T-cell (primary cell): Measurements from ENCODE around the gene MUC13. TPM values are rescaled to one million over a fixed set of nuclear protein-coding genes. Genes with fewer than 3 reads are reported as not detected.

Experiments used
- ATAC-seq, 4 experiments: fragments of 200-7000 bp in 3 of 4; fragments of 150-1000 bp in 1 of 4; cut with Tn5 transposase; replicated peaks in 1 of 4; 1 replicate in 3 of 4; 2 replicates in 1 of 4; pipeline ENCODE4 v1.10.0; 2021; ENCODE audit warnings: moderate library complexity in 3 of 4, mild to moderate bottlenecking in 2 of 4, moderate number of reproducible peaks in 1 of 4
- CTCF ChIA-PET, 2 donors: fragments of 300-600 bp; sonication (Branson Sonifier 250); formaldehyde crosslinking; loops; one replicate each; lab custom pipeline; 2022; ENCODE audit warnings: antibody characterized with exemption in 2 of 2; lab: Charles Lee
- POLR2A ChIA-PET, 2 donors: fragments of 300-600 bp; sonication (Branson Sonifier 250); formaldehyde crosslinking; loops; one replicate each; lab custom pipeline; 2022; ENCODE audit warnings: antibody characterized with exemption in 2 of 2; lab: Charles Lee
- DNase-seq, 35 experiments: peaks; one replicate each; pipeline versions ENCODE4 v3.0.0 to v3.0.0-alpha.2; 2013 to 2023
- H3K27ac ChIP-seq: one replicate; pipeline ENCODE4 v1.5.1; 2013; ENCODE audit warnings: low read length
- H3K27me3 ChIP-seq, 2 experiments: replicated peaks in 1 of 2; 1 replicate in 1 of 2; 2 replicates in 1 of 2; pipeline versions ENCODE4 v1.6.1 to v1.7.0; 2013; ENCODE audit warnings: low read length in 1 of 2, mixed read lengths in 1 of 2; ENCODE audit not compliant: control insufficient read depth in 2 of 2, insufficient read depth in 2 of 2; ENCODE audit errors: extremely low read depth in 1 of 2
- H3K36me3 ChIP-seq, 2 donors: 1 replicate in 1 of 2; 2 replicates in 1 of 2; pipeline versions ENCODE4 v1.6.1 to v1.7.0; 2013; ENCODE audit warnings: low read length in 1 of 2; ENCODE audit not compliant: control insufficient read depth in 2 of 2, insufficient read depth in 1 of 2; ENCODE audit errors: extremely low read depth in 1 of 2
- H3K4me1 ChIP-seq, 2 experiments: 1 replicate in 1 of 2; 2 replicates in 1 of 2; pipeline versions ENCODE4 v1.6.1 to v1.7.0; 2013; ENCODE audit warnings: low read length in 2 of 2, mixed read lengths in 1 of 2; ENCODE audit not compliant: insufficient read depth in 2 of 2, control insufficient read depth in 1 of 2; ENCODE audit errors: extremely low read depth in 1 of 2
- H3K4me3 ChIP-seq, 2 donors: 1 replicate in 1 of 2; 2 replicates in 1 of 2; pipeline versions ENCODE4 v1.5.1 to v1.7.0; 2013; ENCODE audit warnings: mild to moderate bottlenecking in 2 of 2, low read length in 1 of 2, moderate library complexity in 1 of 2; ENCODE audit not compliant: control insufficient read depth in 1 of 2; ENCODE audit errors: extremely low read depth in 1 of 2
- H3K9me3 ChIP-seq: 2 replicates; pipeline ENCODE4 v1.7.0; 2013
- H3K27ac Mint-ChIP-seq, 2 donors: one replicate each; pipeline ENCODE4 v1.8.0; 2020 to 2021; ENCODE audit warnings: mild to moderate bottlenecking in 2 of 2, mixed read lengths in 2 of 2
- H3K27me3 Mint-ChIP-seq, 2 donors: one replicate each; pipeline ENCODE4 v1.8.0; 2021 to 2022; ENCODE audit warnings: mixed read lengths in 2 of 2
- H3K36me3 Mint-ChIP-seq: one replicate; pipeline ENCODE4 v1.8.0; 2021; ENCODE audit warnings: mixed read lengths
- H3K4me1 Mint-ChIP-seq, 3 donors: one replicate each; pipeline ENCODE4 v1.8.0; 2020 to 2022; ENCODE audit warnings: mixed read lengths in 3 of 3, mild to moderate bottlenecking in 1 of 3
- H3K4me3 Mint-ChIP-seq, 3 donors: one replicate each; pipeline ENCODE4 v1.8.0; 2020 to 2022; ENCODE audit warnings: mild to moderate bottlenecking in 3 of 3, mixed read lengths in 3 of 3, moderate library complexity in 3 of 3
- H3K9me3 Mint-ChIP-seq, 3 donors: one replicate each; pipeline ENCODE4 v1.8.0; 2020 to 2022; ENCODE audit warnings: mixed read lengths in 3 of 3
- WGBS: methylation state at CpG from one replicate; pipeline ENCODE4 v1.1.5; 2013; ENCODE audit warnings: missing lambda C conversion rate; ENCODE audit not compliant: insufficient coverage; 5-methylcytosine and 5-hydroxymethylcytosine counted together
- total RNA-seq, 35 experiments: library from RNA in 6 of 35; stranded (reverse) in 6 of 35; fragments of 120-200 nt in 1 of 35; gene quantifications; one replicate each; pipeline versions ENCODE4 v1.2.1 to v1.2.4 and lab custom pipeline; 2013 to 2026

Gene MUC13
- total RNA-seq, 5 donors from 2014 or later (not counting 1 experiment from before 2014, with no cell fraction given) = 0.13 to 6.7 (median 0.18) TPM

GRCh38 chr3:124926426-124927101 is 8.0 kb downstream of the MUC13 start:
- H3K4me3 ChIP-seq = no peak overlapping the region
- H3K4me3 Mint-ChIP-seq = no peak overlapping the region
- peaks cover 2% of the 10 kb centered on the region in 2 experiments for H3K27me3 ChIP-seq
- no peaks in the 10 kb centered on the region for H3K36me3 ChIP-seq
- no peak overlapping the region for H3K27ac ChIP-seq
- H3K36me3 Mint-ChIP-seq = no peaks in the 10 kb centered on the region
- no peaks in the 10 kb centered on the region for H3K9me3 Mint-ChIP-seq
- DNase-seq (no peak), ATAC-seq (no peak)
- H3K9me3 ChIP-seq = no peaks in the 10 kb centered on the region
- CTCF ChIA-PET = interaction anchor here (0.6 kb wide), 3 partner anchors 25 to 473 kb away, joined by 3 read pairs; no protein-coding TSS in a partner anchor
- no peaks in the 10 kb centered on the region for H3K4me1 Mint-ChIP-seq
- no peak overlapping the region for H3K27ac Mint-ChIP-seq
- WGBS = 64% methylated on average over 2 of the region's 4 CpGs
- peaks cover 2 to 8% of the 10 kb centered on the region in 2 donors for H3K27me3 Mint-ChIP-seq
- POLR2A ChIA-PET = no interaction called here
- no peaks in the 10 kb centered on the region for H3K4me1 ChIP-seq

GRCh38 chr3:124924741-124925140 is 9.8 kb downstream of the MUC13 start:
- H3K36me3 ChIP-seq = no peaks in the 10 kb centered on the region
- 67% methylated on average over 1 of the region's 2 CpGs for WGBS
- CTCF ChIA-PET = interaction anchor here in 1 of 2 donors (1.3 kb wide), 1 partner anchor 163 kb away, joined by 3 read pairs; no protein-coding TSS in a partner anchor
- no peak overlapping the region for H3K4me3 Mint-ChIP-seq
- H3K27me3 Mint-ChIP-seq = peaks cover 2 to 6% of the 10 kb centered on the region in 2 donors
- no peaks in the 10 kb centered on the region for H3K4me1 Mint-ChIP-seq
- ATAC-seq = no peak
- H3K4me3 ChIP-seq = no peak overlapping the region
- POLR2A ChIA-PET = no interaction called here
- H3K27me3 ChIP-seq = peaks cover 2 to 5% of the 10 kb centered on the region in 2 experiments
- H3K9me3 Mint-ChIP-seq = no peaks in the 10 kb centered on the region
- no peaks in the 10 kb centered on the region for H3K4me1 ChIP-seq
- no peak overlapping the region for H3K27ac Mint-ChIP-seq
- no peaks in the 10 kb centered on the region for H3K9me3 ChIP-seq
- no peak overlapping the region for H3K27ac ChIP-seq
- H3K36me3 Mint-ChIP-seq = no peaks in the 10 kb centered on the region
- DNase-seq = no peak

GRCh38 chr3:124923833-124924232 is 10.7 kb downstream of the MUC13 start:
- Histone ChIP-seq H3K4me3 (no peak overlapping the region), H3K9me3 (no peaks in the 10 kb centered on the region), H3K27me3 (peaks cover 0 to 6% of the 10 kb centered on the region in 2 experiments), H3K27ac (no peak overlapping the region), H3K36me3 (no peaks in the 10 kb centered on the region), H3K4me1 (no peaks in the 10 kb centered on the region)
- no peak overlapping the region for H3K4me3 Mint-ChIP-seq
- no peaks in the 10 kb centered on the region for H3K36me3 Mint-ChIP-seq
- ChIA-PET POLR2A (interaction anchor here in 1 of 2 donors (0.7 kb wide), 1 partner anchor 596 kb away, joined by 3 read pairs; the partner anchor contains the start of gene SNX4), CTCF (interaction anchor here in 1 of 2 donors (0.7 to 1.3 kb wide), 3 partner anchors 9 to 515 kb away, joined by 3 read pairs; no protein-coding TSS in a partner anchor)
- H3K4me1 Mint-ChIP-seq = no peaks in the 10 kb centered on the region
- H3K27me3 Mint-ChIP-seq = peaks cover 3 to 6% of the 10 kb centered on the region in 2 donors
- H3K9me3 Mint-ChIP-seq = no peaks in the 10 kb centered on the region
- DNase-seq (no peak), ATAC-seq (no peak)
- no peak overlapping the region for H3K27ac Mint-ChIP-seq

- ChIA-PET CTCF (interaction anchor here in 1 of 2 donors (0.6 kb wide), 1 partner anchor 102 kb away, joined by 6 read pairs; no protein-coding TSS in a partner anchor), POLR2A (no interaction called here)
- H3K27ac Mint-ChIP-seq = no peak overlapping the region
- no peak for DNase-seq
- H3K4me3 Mint-ChIP-seq = no peak overlapping the region
- Histone ChIP-seq H3K36me3 (no peaks in the 10 kb centered on the region), H3K27ac (no peak overlapping the region), H3K27me3 (peaks cover 0 to 9% of the 10 kb centered on the region in 2 experiments), H3K4me3 (no peak overlapping the region), H3K4me1 (no peaks in the 10 kb centered on the region), H3K9me3 (no peaks in the 10 kb centered on the region)
- H3K36me3 Mint-ChIP-seq = no peaks in the 10 kb centered on the region
- ATAC-seq = no peak
- H3K4me1 Mint-ChIP-seq = no peaks in the 10 kb centered on the region
- no peaks in the 10 kb centered on the region for H3K9me3 Mint-ChIP-seq
- WGBS = 80% methylated on average over 1 of the region's 5 CpGs
- peaks cover 8 to 10% of the 10 kb centered on the region in 2 donors for H3K27me3 Mint-ChIP-seq
These were observed 13.8 kb downstream of the MUC13 start for GRCh38 chr3:124920718-124921117.

- H3K27ac Mint-ChIP-seq = no peak overlapping the region
- WGBS = 60% methylated on average over 2 of the region's 2 CpGs
- ATAC-seq (no peak), DNase-seq (no peak)
- ChIA-PET POLR2A (no interaction called here), CTCF (interaction anchor here in 1 of 2 donors (0.7 kb wide), 1 partner anchor 375 kb away, joined by 3 read pairs; no protein-coding TSS in a partner anchor)
- H3K27me3 ChIP-seq = peaks cover 0 to 9% of the 10 kb centered on the region in 2 experiments
- H3K36me3 ChIP-seq = no peaks in the 10 kb centered on the region
- H3K9me3 ChIP-seq = no peaks in the 10 kb centered on the region
- H3K4me3 Mint-ChIP-seq = no peak overlapping the region
- no peak overlapping the region for H3K4me3 ChIP-seq
- H3K4me1 ChIP-seq = no peaks in the 10 kb centered on the region
- H3K36me3 Mint-ChIP-seq = no peaks in the 10 kb centered on the region
- H3K4me1 Mint-ChIP-seq = no peaks in the 10 kb centered on the region
- H3K27ac ChIP-seq = no peak overlapping the region
- H3K27me3 Mint-ChIP-seq = peaks cover 6 to 8% of the 10 kb centered on the region in 2 donors
- H3K9me3 Mint-ChIP-seq = no peaks in the 10 kb centered on the region
These were observed 14.8 kb downstream of the MUC13 start for GRCh38 chr3:124919756-124920155.

- H3K27ac ChIP-seq = no peak overlapping the region
- 90% methylated on average over 2 of the region's 2 CpGs for WGBS
- CTCF ChIA-PET = interaction anchor here in 1 of 2 donors (0.6 to 0.7 kb wide), 2 partner anchors 119 to 886 kb away, joined by 3 to 6 read pairs; no protein-coding TSS in a partner anchor
These were observed 16.0 kb downstream of the MUC13 start for GRCh38 chr3:124918524-124918923.

More at GRCh38 chr3:124918524-124918923, 16.0 kb downstream of the MUC13 start:
- H3K27me3 Mint-ChIP-seq = peaks cover 6 to 7% of the 10 kb centered on the region in 2 donors
- no peaks in the 10 kb centered on the region for H3K4me1 ChIP-seq
- H3K36me3 Mint-ChIP-seq = no peaks in the 10 kb centered on the region
- POLR2A ChIA-PET = no interaction called here
- no peaks in the 10 kb centered on the region for H3K4me1 Mint-ChIP-seq
- H3K4me3 Mint-ChIP-seq = no peak overlapping the region
- no peaks in the 10 kb centered on the region for H3K9me3 ChIP-seq
- no peaks in the 10 kb centered on the region for H3K9me3 Mint-ChIP-seq
- H3K27ac Mint-ChIP-seq = no peak overlapping the region
- H3K36me3 ChIP-seq = no peaks in the 10 kb centered on the region
- peaks cover 0 to 10% of the 10 kb centered on the region in 2 experiments for H3K27me3 ChIP-seq
- ATAC-seq (no peak), DNase-seq (no peak)
- H3K4me3 ChIP-seq = no peak overlapping the region
